Left lung (tissue), 10 donors: Measurements from ENCODE around the gene PRAC2. TPM values are rescaled to one million over a fixed set of nuclear protein-coding genes. Genes with fewer than 3 reads are reported as not detected.

Source experiments
- ATAC-seq: fragments of 200-7000 bp; cut with Tn5 transposase; one replicate; pipeline ENCODE4 v1.9.1; 2020; ENCODE audit warnings: moderate library complexity
- DNase-seq, 4 donors: peaks; one replicate each; pipeline ENCODE4 v3.0.0-alpha.2; 2013 to 2020
- H3K27ac ChIP-seq, 2 donors: fragments of 200-600 bp; sonication (generic) in 1 of 2; one replicate each; pipeline versions ENCODE4 v1.5.0 to v1.8.0; 2020 to 2021
- H3K27me3 ChIP-seq, 2 donors: fragments of 200-600 bp; sonication (generic) in 1 of 2; one replicate each; pipeline versions ENCODE4 v1.5.0 to v1.8.0; 2020 to 2021
- H3K36me3 ChIP-seq, 2 donors: fragments of 200-600 bp; sonication (generic) in 1 of 2; one replicate each; pipeline versions ENCODE4 v1.5.0 to v1.8.0; 2020 to 2021
- H3K4me1 ChIP-seq, 2 donors: fragments of 200-600 bp; one replicate each; pipeline ENCODE4 v1.8.0; 2021
- H3K4me3 ChIP-seq, 2 donors: fragments of 200-600 bp; sonication (generic) in 1 of 2; one replicate each; pipeline versions ENCODE4 v1.5.0 to v1.8.0; 2020 to 2021; ENCODE audit warnings: mild to moderate bottlenecking in 1 of 2
- H3K9me3 ChIP-seq, 2 donors: fragments of 200-600 bp; sonication (generic) in 1 of 2; one replicate each; pipeline versions ENCODE4 v1.5.0 to v1.8.0; 2020 to 2021
- intact Hi-C, 2 donors: fragments of 100-400 bp; cut with DNase I; formaldehyde crosslinking; loops; one replicate each; pipeline versions ENCODE4 v1.11.2 to v1.14.2; 2022
- polyA plus RNA-seq, 6 donors: library from polyadenylated mRNA; unstranded; fragments of 120-200 nt; gene quantifications; one replicate each; pipeline ENCODE4 v1.2.1, GENCODE V29; 2013; ENCODE audit not compliant: insufficient read length in 6 of 6
- total RNA-seq, 2 donors: library from RNA; stranded (reverse); fragmentation: NEBNext Ultra II Directional; extraction: Animal tissue kit (Norgen Biotek cat#: 25700); gene quantifications; one replicate each; pipeline ENCODE4 v1.2.1, GENCODE V29; 2021
- TF ChIP-seq, protein P1 (sequence below), 2 donors: fragments of 200-600 bp; sonication (generic) in 1 of 2; IDR thresholded peaks; one replicate each; pipeline versions ENCODE4 v1.5.0 to v1.8.0; 2021; ENCODE audit warnings: antibody characterized with exemption in 2 of 2
- donor health status: DM: no; HTN: yes; CAD: no.
- donor health status: DM: no; HTN: no; CAD: no.

PRAC2 gene
- total and polyA plus RNA-seq, 8 donors = not detected

DNA sequence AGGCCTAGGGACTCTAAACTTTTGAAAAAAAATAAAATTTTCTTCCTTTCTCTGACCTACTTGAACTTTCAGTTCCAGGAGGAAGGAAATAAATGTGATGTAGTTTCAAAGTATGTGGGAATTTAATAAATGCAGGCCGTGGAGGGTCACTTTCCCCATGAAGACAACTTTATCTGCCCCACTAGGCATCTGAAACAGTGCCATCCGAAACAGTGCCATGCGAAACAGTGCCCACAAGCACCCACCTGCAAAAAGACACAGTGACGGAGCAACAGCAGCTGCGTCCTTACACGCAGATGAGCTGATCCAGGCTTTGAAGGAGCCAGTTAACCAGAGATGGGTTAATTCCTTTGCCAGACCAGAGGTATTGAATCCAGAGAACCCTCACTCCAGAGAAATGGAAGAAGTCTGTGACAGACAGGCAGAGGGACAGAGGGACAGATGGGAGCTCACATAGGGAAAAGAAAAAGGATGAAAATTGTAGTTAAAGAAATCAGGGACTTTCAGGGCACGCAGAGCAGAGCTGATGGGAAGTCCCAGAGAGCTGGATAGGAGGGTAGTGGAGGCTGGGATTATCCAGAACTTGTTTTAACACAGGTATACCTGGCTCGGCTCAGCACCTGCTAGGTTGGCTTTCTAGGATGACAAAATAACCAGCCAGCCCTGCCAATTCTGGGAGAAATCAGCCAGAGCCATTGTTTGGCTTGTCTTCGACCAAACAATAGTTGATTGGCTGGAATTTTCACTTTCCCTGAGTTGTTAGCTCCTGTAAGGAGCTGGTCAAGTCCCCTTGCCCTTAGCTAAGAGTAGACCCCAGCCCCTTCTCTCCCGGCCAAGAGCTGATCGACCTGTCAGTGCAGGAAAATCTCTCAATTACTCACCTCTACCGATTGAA, 22.6 kb downstream of the PRAC2 start:
- TF ChIP-seq, protein P1, sequence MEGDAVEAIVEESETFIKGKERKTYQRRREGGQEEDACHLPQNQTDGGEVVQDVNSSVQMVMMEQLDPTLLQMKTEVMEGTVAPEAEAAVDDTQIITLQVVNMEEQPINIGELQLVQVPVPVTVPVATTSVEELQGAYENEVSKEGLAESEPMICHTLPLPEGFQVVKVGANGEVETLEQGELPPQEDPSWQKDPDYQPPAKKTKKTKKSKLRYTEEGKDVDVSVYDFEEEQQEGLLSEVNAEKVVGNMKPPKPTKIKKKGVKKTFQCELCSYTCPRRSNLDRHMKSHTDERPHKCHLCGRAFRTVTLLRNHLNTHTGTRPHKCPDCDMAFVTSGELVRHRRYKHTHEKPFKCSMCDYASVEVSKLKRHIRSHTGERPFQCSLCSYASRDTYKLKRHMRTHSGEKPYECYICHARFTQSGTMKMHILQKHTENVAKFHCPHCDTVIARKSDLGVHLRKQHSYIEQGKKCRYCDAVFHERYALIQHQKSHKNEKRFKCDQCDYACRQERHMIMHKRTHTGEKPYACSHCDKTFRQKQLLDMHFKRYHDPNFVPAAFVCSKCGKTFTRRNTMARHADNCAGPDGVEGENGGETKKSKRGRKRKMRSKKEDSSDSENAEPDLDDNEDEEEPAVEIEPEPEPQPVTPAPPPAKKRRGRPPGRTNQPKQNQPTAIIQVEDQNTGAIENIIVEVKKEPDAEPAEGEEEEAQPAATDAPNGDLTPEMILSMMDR (IDR thresholded peaks at IDR 0.05) = no peak
- no peak overlapping the region for H3K27ac ChIP-seq
- H3K27me3 ChIP-seq = peaks cover 96 to 100% of the 10 kb centered on the region in 2 donors
- H3K9me3 ChIP-seq = no peaks in the 10 kb centered on the region
- no peak overlapping the region for H3K4me3 ChIP-seq
- no peaks in the 10 kb centered on the region for H3K4me1 ChIP-seq
- intact Hi-C loops = no loop called here
- H3K36me3 ChIP-seq = no peaks in the 10 kb centered on the region
- DNase-seq (no peak), ATAC-seq (no peak)

DNA sequence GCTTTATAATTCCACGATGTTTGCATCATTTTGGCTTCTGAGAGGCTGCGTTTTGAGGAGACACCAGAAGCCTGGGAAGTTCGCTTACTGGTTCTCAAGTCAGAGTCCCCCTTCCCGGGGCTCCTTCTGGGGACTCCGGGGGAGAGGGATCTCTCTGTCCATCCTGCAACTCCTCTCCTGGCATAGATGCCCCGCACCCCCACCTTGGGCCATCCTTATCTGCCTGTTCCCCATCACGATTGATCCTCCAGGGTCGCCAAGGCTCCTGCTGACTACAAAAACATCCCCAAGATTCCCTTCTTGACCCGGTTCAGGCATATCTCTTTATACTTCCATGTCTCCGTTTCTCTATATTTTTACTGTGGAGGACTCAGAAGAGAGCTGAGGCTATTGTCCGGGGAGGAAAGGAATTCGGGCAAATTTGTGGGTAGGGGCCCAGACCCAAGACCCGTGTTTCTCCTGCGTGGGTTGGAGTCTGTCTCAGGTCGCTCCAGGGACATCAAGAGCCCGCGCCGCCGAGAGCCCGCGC, 24.0 kb downstream of the PRAC2 start:
- H3K4me1 ChIP-seq = no peaks in the 10 kb centered on the region
- H3K27me3 ChIP-seq = peaks cover 97 to 100% of the 10 kb centered on the region in 2 donors
- no peak overlapping the region for H3K4me3 ChIP-seq
- H3K9me3 ChIP-seq = no peaks in the 10 kb centered on the region
- TF ChIP-seq, protein P1 (IDR thresholded peaks at IDR 0.05) = no peak
- DNase-seq (no peak), ATAC-seq (no peak)
- H3K36me3 ChIP-seq = no peaks in the 10 kb centered on the region
- H3K27ac ChIP-seq = no peak overlapping the region
- intact Hi-C loops = no loop called here

DNA sequence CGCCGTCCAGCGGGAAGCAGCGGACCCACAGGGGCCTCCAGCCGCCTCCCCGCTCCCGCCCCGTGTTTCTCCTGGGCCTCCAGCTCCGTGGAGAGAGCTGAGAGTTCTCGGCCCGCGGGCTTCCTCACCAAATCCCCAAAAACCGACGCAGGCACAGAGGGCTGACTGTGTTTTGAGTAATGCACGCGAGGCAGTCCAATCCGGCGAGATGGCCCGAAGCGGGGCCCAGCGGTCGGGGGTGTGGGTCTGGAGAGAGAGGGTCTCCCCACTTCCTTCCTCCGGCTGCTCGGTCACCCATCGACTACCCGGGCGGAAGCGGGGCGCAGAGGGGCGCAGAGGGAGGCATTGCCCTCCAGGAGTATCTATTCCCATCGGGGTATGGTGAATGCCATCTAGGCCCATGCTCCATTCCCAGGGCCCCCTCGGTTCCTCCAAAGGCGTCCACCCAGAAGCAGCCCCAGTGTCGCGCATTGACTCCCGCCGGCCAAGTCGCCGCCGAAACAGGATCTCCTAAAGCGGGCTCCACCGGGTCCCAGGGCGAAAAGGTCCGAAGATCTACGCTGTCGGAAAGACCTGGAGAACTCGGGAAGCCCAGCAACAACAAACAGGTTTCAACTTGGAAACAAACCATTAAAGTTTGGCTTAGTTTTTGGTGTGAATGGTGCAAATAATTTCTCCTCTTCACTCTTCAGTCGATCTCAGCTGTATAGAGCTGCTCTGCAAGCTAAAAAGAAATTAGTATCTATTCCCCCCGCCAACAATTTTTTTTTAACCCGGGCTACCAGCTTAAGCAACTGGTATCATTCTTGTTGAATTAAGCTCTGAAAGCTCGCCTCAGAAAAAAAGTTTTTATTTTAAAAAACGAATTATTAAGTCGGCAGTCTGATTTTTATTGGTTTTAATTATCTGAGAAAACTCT, 24.7 kb downstream of the PRAC2 start:
- intact Hi-C loops = no loop called here
- no peaks in the 10 kb centered on the region for H3K9me3 ChIP-seq
- ATAC-seq (no peak), DNase-seq (no peak)
- H3K36me3 ChIP-seq = no peaks in the 10 kb centered on the region
- H3K27ac ChIP-seq = no peak overlapping the region
- TF ChIP-seq, protein P1 (IDR thresholded peaks at IDR 0.05) = no peak
- H3K27me3 ChIP-seq = peaks cover 98 to 100% of the 10 kb centered on the region in 2 donors
- no peak overlapping the region for H3K4me3 ChIP-seq
- H3K4me1 ChIP-seq = no peaks in the 10 kb centered on the region

DNA sequence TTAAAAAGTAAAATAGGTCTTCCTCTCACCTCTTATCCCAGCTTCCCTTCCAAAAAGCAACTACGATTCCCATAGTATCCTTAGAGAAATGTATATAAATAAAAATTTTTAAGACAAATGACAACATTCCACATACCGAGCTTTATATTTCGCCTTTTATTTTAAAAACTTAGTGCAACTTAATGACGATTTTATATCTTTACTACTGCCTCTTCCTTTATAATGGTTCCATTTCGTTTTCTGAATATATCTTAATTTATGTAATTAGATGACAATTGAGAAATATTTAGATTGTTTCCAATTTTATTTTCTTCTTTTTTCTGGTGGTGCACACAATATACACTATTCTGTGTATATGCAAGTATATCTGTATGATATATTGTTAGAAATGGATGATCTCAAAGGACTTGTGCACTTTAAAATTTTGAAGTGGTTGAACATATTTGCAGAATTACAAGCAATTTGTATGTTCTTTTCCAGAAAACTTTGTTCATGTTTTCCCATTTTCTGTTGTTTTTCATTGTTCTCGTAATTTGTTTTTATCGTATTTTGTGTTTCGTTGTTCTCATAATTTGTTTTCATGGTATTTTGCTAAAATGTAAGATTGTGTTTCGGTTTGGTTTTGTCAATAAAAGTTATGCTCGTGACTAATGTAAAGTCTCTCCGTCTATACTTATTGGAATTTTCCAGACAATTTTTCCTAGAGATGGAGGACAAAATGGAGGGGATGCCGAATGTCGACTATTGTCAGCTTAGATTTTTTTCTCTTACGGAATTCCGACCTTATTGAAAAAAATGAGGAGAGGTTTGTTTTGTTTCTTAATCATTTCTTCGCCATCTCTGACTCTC, 26.0 kb downstream of the PRAC2 start:
- H3K27ac ChIP-seq = no peak overlapping the region
- intact Hi-C loops = no loop called here
- no peak for ATAC-seq
- no peaks in the 10 kb centered on the region for H3K36me3 ChIP-seq
- no peaks in the 10 kb centered on the region for H3K9me3 ChIP-seq
- no peak overlapping the region for H3K4me3 ChIP-seq
- peaks cover 99 to 100% of the 10 kb centered on the region in 2 donors for H3K27me3 ChIP-seq
- DNase-seq = no peak
- H3K4me1 ChIP-seq = peaks cover 0 to 5% of the 10 kb centered on the region in 2 donors
- TF ChIP-seq, protein P1 (IDR thresholded peaks at IDR 0.05) = no peak
